ENCODE results near the gene MAML3.

MAML3 gene

GRCh38 chr4:139890816-139891215, 263.2 kb downstream of the MAML3 start:
- TF ChIP-seq RAD21 (IDR thresholded peaks at IDR 0.05; ENCODE audit: low read depth) (no peak), YY1 (IDR thresholded peaks at IDR 0.05; ENCODE audit: low read depth) (no peak), REST (IDR thresholded peaks at IDR 0.05; ENCODE audit: low read depth) (no peak), USF1 (IDR thresholded peaks at IDR 0.05) (no peak), MAX (IDR thresholded peaks at IDR 0.05) (no peak), CREB1 (IDR thresholded peaks at IDR 0.05; ENCODE audit: low read depth) (no peak), FOXM1 (IDR thresholded peaks at IDR 0.05; ENCODE audit: borderline replicate concordance, low read depth) (no peak), EGR1 (IDR thresholded peaks at IDR 0.05) (no peak), CEBPB (IDR thresholded peaks at IDR 0.05) (no peak), EP300 (IDR thresholded peaks at IDR 0.05; ENCODE audit: borderline replicate concordance) (no peak), ZBTB7A (IDR thresholded peaks at IDR 0.05; ENCODE audit: low read depth) (no peak), TAF1 (IDR thresholded peaks at IDR 0.05; ENCODE audit: low read depth) (no peak), NFIC (IDR thresholded peaks at IDR 0.05) (no peak), TEAD4 (IDR thresholded peaks at IDR 0.05) (no peak), TCF12 (IDR thresholded peaks at IDR 0.05; ENCODE audit: low read depth) (no peak)

- TF ChIP-seq TAF1 (IDR thresholded peaks at IDR 0.05; ENCODE audit: low read depth) (no peak), FOXM1 (IDR thresholded peaks at IDR 0.05; ENCODE audit: borderline replicate concordance, low read depth) (no peak), RAD21 (IDR thresholded peaks at IDR 0.05; ENCODE audit: low read depth) (no peak), CEBPB (IDR thresholded peaks at IDR 0.05) (no peak), CREB1 (IDR thresholded peaks at IDR 0.05; ENCODE audit: low read depth) (no peak), TEAD4 (IDR thresholded peaks at IDR 0.05) (no peak), TCF12 (IDR thresholded peaks at IDR 0.05; ENCODE audit: low read depth) (no peak), MAX (IDR thresholded peaks at IDR 0.05) (no peak)
Observed at GRCh38 chr4:139889901-139890300, 264.1 kb downstream of the MAML3 start.

- TF ChIP-seq ZBTB7A (IDR thresholded peaks at IDR 0.05; ENCODE audit: low read depth) (no peak), TCF12 (IDR thresholded peaks at IDR 0.05; ENCODE audit: low read depth) (no peak), USF1 (IDR thresholded peaks at IDR 0.05) (no peak), FOXM1 (IDR thresholded peaks at IDR 0.05; ENCODE audit: borderline replicate concordance, low read depth) (no peak), REST (IDR thresholded peaks at IDR 0.05; ENCODE audit: low read depth) (no peak), EGR1 (IDR thresholded peaks at IDR 0.05) (no peak), TEAD4 (IDR thresholded peaks at IDR 0.05) (no peak), YY1 (IDR thresholded peaks at IDR 0.05; ENCODE audit: low read depth) (no peak), RAD21 (IDR thresholded peaks at IDR 0.05; ENCODE audit: low read depth) (no peak)
Observed at GRCh38 chr4:139889264-139889663, 264.7 kb downstream of the MAML3 start.

- TF ChIP-seq NFIC (IDR thresholded peaks at IDR 0.05) (no peak), REST (IDR thresholded peaks at IDR 0.05; ENCODE audit: low read depth) (no peak), CEBPB (IDR thresholded peaks at IDR 0.05) (no peak), TAF1 (IDR thresholded peaks at IDR 0.05; ENCODE audit: low read depth) (no peak), CREB1 (IDR thresholded peaks at IDR 0.05; ENCODE audit: low read depth) (no peak), FOXM1 (IDR thresholded peaks at IDR 0.05; ENCODE audit: borderline replicate concordance, low read depth) (no peak), EP300 (IDR thresholded peaks at IDR 0.05; ENCODE audit: borderline replicate concordance) (no peak), RAD21 (IDR thresholded peaks at IDR 0.05; ENCODE audit: low read depth) (no peak), TEAD4 (IDR thresholded peaks at IDR 0.05) (no peak), EGR1 (IDR thresholded peaks at IDR 0.05) (no peak), YY1 (IDR thresholded peaks at IDR 0.05; ENCODE audit: low read depth) (no peak), TCF12 (IDR thresholded peaks at IDR 0.05; ENCODE audit: low read depth) (no peak), ZBTB7A (IDR thresholded peaks at IDR 0.05; ENCODE audit: low read depth) (no peak), MAX (IDR thresholded peaks at IDR 0.05) (no peak), USF1 (IDR thresholded peaks at IDR 0.05) (no peak)
Observed at GRCh38 chr4:139887962-139888735, 265.8 kb downstream of the MAML3 start.

All from Ishikawa (cell line).